PC-9 (cell line): ENCODE results near the gene ANKLE2.

Source experiments
- EZH2 ChIP-seq: fragments of 200-600 bp; sonication (generic); IDR thresholded peaks from 2 replicates; pipeline ENCODE4 v1.8.0; 2017; ENCODE audit warnings: antibody characterized with exemption, low read depth
- TF ChIP-seq, protein P1 (sequence below): fragments of 200-600 bp; sonication (generic); conservative IDR thresholded peaks from 2 replicates; pipeline ENCODE4 v1.6.1; 2017; ENCODE audit warnings: mixed run types, antibody characterized with exemption, mild to moderate bottlenecking, moderate library complexity

- TF ChIP-seq, protein P1, sequence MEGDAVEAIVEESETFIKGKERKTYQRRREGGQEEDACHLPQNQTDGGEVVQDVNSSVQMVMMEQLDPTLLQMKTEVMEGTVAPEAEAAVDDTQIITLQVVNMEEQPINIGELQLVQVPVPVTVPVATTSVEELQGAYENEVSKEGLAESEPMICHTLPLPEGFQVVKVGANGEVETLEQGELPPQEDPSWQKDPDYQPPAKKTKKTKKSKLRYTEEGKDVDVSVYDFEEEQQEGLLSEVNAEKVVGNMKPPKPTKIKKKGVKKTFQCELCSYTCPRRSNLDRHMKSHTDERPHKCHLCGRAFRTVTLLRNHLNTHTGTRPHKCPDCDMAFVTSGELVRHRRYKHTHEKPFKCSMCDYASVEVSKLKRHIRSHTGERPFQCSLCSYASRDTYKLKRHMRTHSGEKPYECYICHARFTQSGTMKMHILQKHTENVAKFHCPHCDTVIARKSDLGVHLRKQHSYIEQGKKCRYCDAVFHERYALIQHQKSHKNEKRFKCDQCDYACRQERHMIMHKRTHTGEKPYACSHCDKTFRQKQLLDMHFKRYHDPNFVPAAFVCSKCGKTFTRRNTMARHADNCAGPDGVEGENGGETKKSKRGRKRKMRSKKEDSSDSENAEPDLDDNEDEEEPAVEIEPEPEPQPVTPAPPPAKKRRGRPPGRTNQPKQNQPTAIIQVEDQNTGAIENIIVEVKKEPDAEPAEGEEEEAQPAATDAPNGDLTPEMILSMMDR, result no peak
- TF ChIP-seq EZH2, result no peak
These were observed 20.0 kb downstream of the ANKLE2 start for GRCh38 chr12:132741620-132742019.
